Measurements from ENCODE around the gene ANTKMT.

Gene ANTKMT

GRCh38 chr16:719815-720446 lies 1.0 kb upstream of the ANTKMT start:
- Mint-ChIP-seq H3K9me3 (no peaks in the 10 kb centered on the region), H3K36me3 (ENCODE audit: low read depth) (no peaks in the 10 kb centered on the region), H3K4me3 (peak overlapping the region; percentile 86), H3K27me3 (ENCODE audit: low read depth, poor library complexity) (peaks cover 3% of the 10 kb centered on the region), H3K27ac (peak overlapping the region; percentile 96), H3K4me1 (peaks cover 27% of the 10 kb centered on the region)
- no peak for DNase-seq
- TF ChIP-seq CTCF (IDR thresholded peaks at IDR 0.05): no peak

- Mint-ChIP-seq H3K27me3 (ENCODE audit: low read depth, poor library complexity) (peaks cover 3% of the 10 kb centered on the region), H3K4me3 (peak overlapping the region; percentile 86), H3K4me1 (peaks cover 27% of the 10 kb centered on the region), H3K36me3 (ENCODE audit: low read depth) (no peaks in the 10 kb centered on the region), H3K9me3 (no peaks in the 10 kb centered on the region), H3K27ac (peak overlapping the region; percentile 96)
- TF ChIP-seq CTCF (IDR thresholded peaks at IDR 0.05): no peak
- DNase-seq: peak; percentile 68
These were observed 428 bp upstream of the ANTKMT start for GRCh38 chr16:720447-720989.

- H3K36me3 Mint-ChIP-seq (ENCODE audit: low read depth): no peaks in the 10 kb centered on the region
- no peak overlapping the region for H3K27ac Mint-ChIP-seq
- peak overlapping the region; percentile 40 for H3K4me3 Mint-ChIP-seq
- peaks cover 20% of the 10 kb centered on the region for H3K4me1 Mint-ChIP-seq
- peaks cover 7% of the 10 kb centered on the region for H3K27me3 Mint-ChIP-seq (ENCODE audit: low read depth, poor library complexity)
- TF ChIP-seq CTCF (IDR thresholded peaks at IDR 0.05): no peak
- DNase-seq: no peak
- H3K9me3 Mint-ChIP-seq: no peaks in the 10 kb centered on the region
These were observed 1.0 kb downstream of the ANTKMT start for GRCh38 chr16:721765-722540.

- peaks cover 7% of the 10 kb centered on the region for H3K27me3 Mint-ChIP-seq (ENCODE audit: low read depth, poor library complexity)
- H3K4me3 Mint-ChIP-seq: no peak overlapping the region
- no peak for DNase-seq
- H3K4me1 Mint-ChIP-seq: peaks cover 20% of the 10 kb centered on the region
- H3K27ac Mint-ChIP-seq: no peak overlapping the region
- H3K36me3 Mint-ChIP-seq (ENCODE audit: low read depth): no peaks in the 10 kb centered on the region
- TF ChIP-seq CTCF (IDR thresholded peaks at IDR 0.05): no peak
- H3K9me3 Mint-ChIP-seq: no peaks in the 10 kb centered on the region
These were observed 2.1 kb downstream of the ANTKMT start for GRCh38 chr16:722835-723633.

GRCh38 chr16:723695-724094 lies 2.7 kb downstream of the ANTKMT start:
- Mint-ChIP-seq H3K9me3 (no peaks in the 10 kb centered on the region), H3K27ac (no peak overlapping the region), H3K4me3 (no peak overlapping the region), H3K27me3 (ENCODE audit: low read depth, poor library complexity) (peaks cover 8% of the 10 kb centered on the region), H3K36me3 (ENCODE audit: low read depth) (no peaks in the 10 kb centered on the region), H3K4me1 (peaks cover 17% of the 10 kb centered on the region)
- DNase-seq: no peak
- TF ChIP-seq CTCF (IDR thresholded peaks at IDR 0.05): no peak
